Ovary (tissue), 9 donors: ENCODE measurements around the gene MCRIP1. TPM values are rescaled to one million over a fixed set of nuclear protein-coding genes. Genes with fewer than 3 reads are reported as not detected.

ENCODE experiments used
- DNase-seq, 5 donors: peaks; one replicate each; pipeline ENCODE4 v3.0.0-alpha.2; 2019 to 2020
- H3K27ac ChIP-seq, 2 donors: fragments of 200-600 bp; one replicate each; pipeline versions ENCODE4 v1.5.1 to v1.8.0; 2019 to 2022
- H3K27me3 ChIP-seq: fragments of 200-600 bp; one replicate; pipeline ENCODE4 v1.8.0; 2022
- H3K36me3 ChIP-seq: fragments of 200-600 bp; sonication (generic); one replicate; pipeline ENCODE4 v1.5.1; 2019
- H3K4me1 ChIP-seq: one replicate; pipeline ENCODE4 v1.8.1; 2013; ENCODE audit warnings: mild to moderate bottlenecking, moderate library complexity; ENCODE audit not compliant: insufficient read depth
- H3K4me3 ChIP-seq: fragments of 200-600 bp; sonication (generic); one replicate; pipeline ENCODE4 v1.5.1; 2017
- H3K9me3 ChIP-seq, 2 donors: fragments of 200-600 bp in 1 of 2; sonication (generic) in 1 of 2; one replicate each; pipeline versions ENCODE4 v1.5.1 to v1.8.1; 2013 to 2019; ENCODE audit warnings: mild to moderate bottlenecking in 1 of 2, moderate library complexity in 1 of 2
- EP300 ChIP-seq: sonication (generic); formaldehyde crosslinking; IDR thresholded peaks from one replicate; pipeline ENCODE4 v1.6.1; 2017; ENCODE audit warnings: antibody characterized with exemption
- POLR2A ChIP-seq: fragments of 450-650 bp; IDR thresholded peaks from one replicate; pipeline ENCODE4 v1.6.1; 2017; ENCODE audit warnings: antibody characterized with exemption, mild to moderate bottlenecking, moderate library complexity
- WGBS, 3 donors: extraction: QIAGEN DNeasy Blood & Tissue Kit in 1 of 3; methylation state at CpG; one replicate each; pipeline versions ENCODE4 v1.1.5 to v1.1.7; 2013 to 2017; 5-methylcytosine and 5-hydroxymethylcytosine counted together
- intact Hi-C, 4 donors: fragments of 100-400 bp; cut with DNase I; formaldehyde crosslinking; loops; one replicate each; pipeline versions ENCODE4 v1.11.0 to v1.15.1; 2022 to 2023
- polyA plus RNA-seq, 2 donors: library from polyadenylated mRNA; stranded (reverse); fragments of 200-250 nt in 1 of 2; fragments of 350-450 nt in 1 of 2; fragmentation: Illumina TruSeq in 1 of 2; extraction: RNeasy Lipid Tissue Mini Kit (QIAGEN cat#74804) in 1 of 2; gene quantifications; one replicate each; pipeline ENCODE4 v1.2.3, GENCODE V29; 2013 to 2014
- total RNA-seq, 7 donors: library from RNA; depleted of rRNA in 2 of 7; stranded (reverse); fragments of >200 nt in 2 of 7; fragmentation: NEBNext Ultra II Directional in 3 of 7; extraction: Animal tissue kit (Norgen Biotek cat#: 25700) in 3 of 7; gene quantifications; one replicate each; pipeline versions ENCODE4 v1.1.0 to v1.2.4, GENCODE V29; 2016 to 2023
- TF ChIP-seq, protein P1 (sequence below), 3 donors: fragments of 450-650 bp in 2 of 3; fragments of 200-600 bp in 1 of 3; IDR thresholded peaks; one replicate each; pipeline versions ENCODE4 v1.5.1 to v1.8.0; 2016 to 2022; ENCODE audit warnings: antibody characterized with exemption in 3 of 3, mild to moderate bottlenecking in 1 of 3
- donor health status: DM: no; HTN: no; CAD: no; lungs with moderate emphysema.
- donor health status: DM: no; HTN: no; CAD: no.
- donor health status: Bipolar disorder and iron deficiency.
- donor health status: DM: yes; HTN: yes; CAD: no.
- donor health status: DM: no; HTN: no; CAD: no.
- donor health status: DM: yes; HTN: yes; CAD: no.

MCRIP1 gene
- total and polyA plus RNA-seq, 9 donors = 0.30 to 135 (median 97.0) TPM

DNA sequence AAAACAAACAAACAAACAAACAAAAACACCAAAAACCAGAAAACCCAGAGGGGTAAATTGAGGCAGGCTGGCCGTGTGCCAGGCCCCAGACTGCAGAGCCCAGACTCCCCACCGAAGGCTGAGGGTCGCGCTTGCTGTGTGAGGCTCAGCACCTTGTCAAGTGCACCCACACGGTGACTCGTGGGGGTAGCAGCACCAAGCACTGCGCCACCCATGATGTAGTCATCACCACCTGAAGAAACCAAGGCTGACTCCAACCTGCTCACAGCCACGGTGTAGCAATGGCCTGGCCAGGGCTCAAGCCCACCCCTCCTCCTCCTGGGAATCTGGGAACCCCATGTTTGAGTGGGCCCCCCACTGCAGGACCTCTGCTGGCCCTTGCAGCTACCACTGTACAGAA lies 11.9 kb downstream of the MCRIP1 start:
- Histone ChIP-seq H3K36me3 (no peaks in the 10 kb centered on the region), H3K27me3 (no peaks in the 10 kb centered on the region), H3K4me1 (peaks cover 6% of the 10 kb centered on the region), H3K4me3 (no peak overlapping the region), H3K27ac (no peak overlapping the region), H3K9me3 (no peaks in the 10 kb centered on the region)
- intact Hi-C loops = no loop called here
- 74 to 86% (median 82%) methylated on average over 8 of the region's 8 CpGs for WGBS, 3 donors
- no peak for DNase-seq
- TF ChIP-seq POLR2A (no peak), EP300 (no peak)
- TF ChIP-seq, protein P1, sequence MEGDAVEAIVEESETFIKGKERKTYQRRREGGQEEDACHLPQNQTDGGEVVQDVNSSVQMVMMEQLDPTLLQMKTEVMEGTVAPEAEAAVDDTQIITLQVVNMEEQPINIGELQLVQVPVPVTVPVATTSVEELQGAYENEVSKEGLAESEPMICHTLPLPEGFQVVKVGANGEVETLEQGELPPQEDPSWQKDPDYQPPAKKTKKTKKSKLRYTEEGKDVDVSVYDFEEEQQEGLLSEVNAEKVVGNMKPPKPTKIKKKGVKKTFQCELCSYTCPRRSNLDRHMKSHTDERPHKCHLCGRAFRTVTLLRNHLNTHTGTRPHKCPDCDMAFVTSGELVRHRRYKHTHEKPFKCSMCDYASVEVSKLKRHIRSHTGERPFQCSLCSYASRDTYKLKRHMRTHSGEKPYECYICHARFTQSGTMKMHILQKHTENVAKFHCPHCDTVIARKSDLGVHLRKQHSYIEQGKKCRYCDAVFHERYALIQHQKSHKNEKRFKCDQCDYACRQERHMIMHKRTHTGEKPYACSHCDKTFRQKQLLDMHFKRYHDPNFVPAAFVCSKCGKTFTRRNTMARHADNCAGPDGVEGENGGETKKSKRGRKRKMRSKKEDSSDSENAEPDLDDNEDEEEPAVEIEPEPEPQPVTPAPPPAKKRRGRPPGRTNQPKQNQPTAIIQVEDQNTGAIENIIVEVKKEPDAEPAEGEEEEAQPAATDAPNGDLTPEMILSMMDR (IDR thresholded peaks at IDR 0.05) = no peak

DNA sequence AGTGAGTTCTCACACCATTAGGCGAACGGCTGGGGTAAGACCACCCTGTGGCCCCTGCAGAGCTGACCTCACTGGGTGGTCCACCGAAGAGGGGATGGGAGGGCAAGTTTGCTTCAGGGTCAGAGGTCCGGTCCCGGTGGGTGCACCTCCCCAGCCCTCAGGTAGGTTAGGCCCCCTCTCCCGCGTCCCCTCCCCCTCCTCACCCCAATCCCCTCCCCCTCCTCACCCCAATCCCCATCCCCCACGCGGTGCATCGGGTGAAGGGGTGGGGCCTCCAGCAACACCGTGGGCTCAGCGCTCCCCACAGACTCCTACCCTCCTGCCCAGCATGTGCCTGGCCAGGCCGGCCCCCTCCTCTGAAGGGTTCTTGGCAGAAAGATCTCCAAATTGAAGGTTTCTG lies 13.4 kb downstream of the MCRIP1 start:
- Histone ChIP-seq H3K27me3 (no peaks in the 10 kb centered on the region), H3K4me1 (peaks cover 6% of the 10 kb centered on the region), H3K9me3 (no peaks in the 10 kb centered on the region), H3K36me3 (no peaks in the 10 kb centered on the region), H3K4me3 (no peak overlapping the region), H3K27ac (no peak overlapping the region)
- intact Hi-C loops = no loop called here
- no peak for DNase-seq
- TF ChIP-seq POLR2A = no peak
- TF ChIP-seq EP300 = no peak
- TF ChIP-seq, protein P1 (IDR thresholded peaks at IDR 0.05) = no peak
- 3 to 14% (median 12%) methylated on average over 9 to 13 of the region's 13 CpGs for WGBS, 3 donors

DNA sequence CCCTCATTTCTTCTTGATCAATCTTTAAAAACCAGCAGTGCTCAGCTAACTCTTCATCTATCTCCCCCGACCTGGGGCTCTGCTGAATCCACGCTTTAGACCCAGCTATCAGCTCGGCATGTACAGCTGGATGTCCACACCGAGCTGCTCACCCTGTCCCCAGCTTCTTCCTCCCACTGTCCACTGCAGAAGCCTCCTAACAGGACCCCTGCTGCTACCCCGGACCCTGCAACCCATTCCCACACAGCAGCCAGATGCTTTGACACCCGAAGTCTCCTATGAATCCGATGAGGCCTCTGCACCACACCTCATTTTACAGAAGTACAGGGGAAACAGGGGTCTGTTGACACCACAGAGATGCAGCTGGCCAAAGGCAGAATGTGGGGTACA lies 15.3 kb downstream of the MCRIP1 start:
- Histone ChIP-seq H3K4me3 (no peak overlapping the region), H3K9me3 (no peaks in the 10 kb centered on the region), H3K4me1 (peaks cover 6% of the 10 kb centered on the region), H3K36me3 (no peaks in the 10 kb centered on the region), H3K27ac (no peak overlapping the region), H3K27me3 (no peaks in the 10 kb centered on the region)
- DNase-seq = no peak
- TF ChIP-seq EP300 = no peak
- TF ChIP-seq, protein P1 (IDR thresholded peaks at IDR 0.05) = no peak
- TF ChIP-seq POLR2A = no peak
- intact Hi-C loops = no loop called here
- whole genome bisulfite sequencing, 3 donors = 23 to 26% (median 25%) methylated on average over 7 of the region's 7 CpGs

GRCh38 chr17:81815646-81815986 lies 17.5 kb downstream of the MCRIP1 start:
- H3K27me3 ChIP-seq = no peaks in the 10 kb centered on the region
- no peaks in the 10 kb centered on the region for H3K36me3 ChIP-seq
- TF ChIP-seq EP300 (no peak), POLR2A (no peak)
- TF ChIP-seq, protein P1 (IDR thresholded peaks at IDR 0.05) = no peak
- H3K27ac ChIP-seq = no peak overlapping the region
- H3K4me3 ChIP-seq = no peak overlapping the region
- no peaks in the 10 kb centered on the region for H3K9me3 ChIP-seq
- no peak for DNase-seq
- 45 to 64% (median 51%) methylated on average over 2 of the region's 2 CpGs for WGBS, 3 donors
- H3K4me1 ChIP-seq = no peaks in the 10 kb centered on the region
- intact Hi-C loops = no loop called here
